HG02885 (cell line): ENCODE measurements around the gene FCHO2.

ENCODE experiments used
- ATAC-seq: cut with Tn5 transposase; IDR thresholded peaks from one replicate; pipeline ENCODE4 v1.9.1; 2021; ENCODE audit warnings: mild to moderate bottlenecking; ENCODE audit not compliant: unreplicated experiment, poor library complexity

Gene FCHO2

DNA sequence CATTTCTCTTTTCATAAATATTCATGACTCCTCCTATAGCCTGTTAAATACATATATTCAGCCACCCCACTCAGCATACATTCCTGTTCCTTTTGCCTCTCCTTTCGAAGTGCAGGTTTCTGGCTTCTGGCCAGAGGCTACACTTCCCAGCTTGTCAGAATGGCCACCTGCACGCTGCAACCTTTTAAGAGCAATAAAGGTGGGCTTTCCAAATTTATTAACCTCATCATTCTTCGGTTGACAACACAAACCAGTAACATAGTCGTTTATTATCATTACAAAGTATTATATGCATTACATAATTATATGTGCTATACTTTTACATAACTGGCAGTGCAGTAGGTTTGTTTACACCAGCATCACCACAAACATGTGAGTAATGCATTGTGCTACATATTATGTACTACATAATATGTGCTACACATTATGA, 148.0 kb downstream of the FCHO2 start:
- no peak for ATAC-seq

DNA sequence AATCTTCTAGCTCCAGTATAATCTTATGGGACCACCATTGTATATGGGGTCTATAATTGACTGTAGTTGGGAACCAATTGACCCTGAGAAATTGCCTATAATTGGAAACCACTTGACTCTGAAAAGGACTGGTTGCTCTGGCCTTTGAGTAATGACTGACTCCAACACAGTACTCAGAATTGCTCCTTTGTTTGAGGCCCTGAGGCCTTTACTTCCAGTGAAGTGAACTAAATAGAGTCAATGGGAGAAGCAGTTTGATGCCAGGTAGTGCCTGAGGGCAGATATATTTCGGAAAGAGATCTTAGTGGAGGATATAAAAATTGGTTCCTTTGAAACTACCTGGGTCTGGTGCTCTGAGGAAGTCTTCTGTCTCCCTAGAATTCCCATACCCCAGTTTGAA, 148.5 kb downstream of the FCHO2 start:
- ATAC-seq, result no peak

DNA sequence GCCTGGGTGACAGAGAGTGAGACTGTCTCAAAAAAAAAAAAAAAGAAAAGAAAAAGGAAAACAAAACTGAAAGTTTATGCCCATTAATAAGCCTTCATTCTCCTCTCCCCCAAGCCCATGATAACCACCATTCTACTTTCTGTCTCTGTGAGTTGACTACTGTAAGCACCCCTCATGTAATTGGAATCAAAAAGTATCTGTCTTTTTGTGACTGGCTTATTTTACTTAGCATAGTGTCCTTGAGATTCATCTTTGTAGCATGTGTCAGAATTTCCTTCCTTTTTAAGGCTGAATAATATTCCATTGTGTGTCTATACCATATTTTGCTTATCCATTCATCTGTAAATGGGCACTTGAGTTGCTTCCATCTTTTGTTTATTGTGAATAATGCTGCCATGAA, 150.5 kb downstream of the FCHO2 start:
- no peak for ATAC-seq

DNA sequence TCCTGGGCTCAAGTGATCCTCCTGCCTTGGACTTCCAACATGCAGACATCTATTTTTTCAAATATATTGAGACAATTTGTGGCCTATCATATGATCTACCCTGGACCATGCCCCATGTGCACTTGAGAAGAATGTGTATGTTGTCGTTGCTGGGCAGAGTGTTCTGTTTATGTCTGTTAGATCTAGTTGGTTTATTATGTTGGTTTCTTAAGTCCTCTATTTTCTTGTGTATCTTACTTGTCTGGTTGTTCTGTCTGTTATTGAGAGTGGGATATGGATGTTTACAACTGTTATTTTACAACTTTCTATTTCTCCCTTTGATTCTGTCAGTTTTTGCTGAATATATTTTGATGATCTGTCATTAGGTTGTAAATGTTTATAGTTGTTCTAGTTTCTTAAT, 154.3 kb downstream of the FCHO2 start:
- ATAC-seq, result no peak

DNA sequence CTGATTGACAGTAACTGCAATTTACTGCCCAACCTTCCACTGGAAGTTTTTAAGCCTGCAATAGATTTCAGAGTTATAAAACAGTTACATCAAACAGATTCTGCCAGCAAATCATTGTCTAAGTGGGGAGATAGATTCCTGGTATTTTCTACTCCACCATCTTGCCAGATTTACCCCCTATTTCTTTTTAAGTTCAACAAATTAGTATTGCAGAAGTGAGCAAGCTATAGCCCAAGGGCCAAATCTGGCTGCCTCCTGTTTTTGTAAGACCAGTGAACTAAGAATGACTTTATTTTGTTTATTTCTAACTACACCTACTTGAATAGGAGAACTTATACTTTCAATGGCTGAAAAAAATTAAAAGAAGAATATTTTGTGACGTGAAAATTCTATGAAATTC, 155.7 kb downstream of the FCHO2 start:
- ATAC-seq, result no peak

DNA sequence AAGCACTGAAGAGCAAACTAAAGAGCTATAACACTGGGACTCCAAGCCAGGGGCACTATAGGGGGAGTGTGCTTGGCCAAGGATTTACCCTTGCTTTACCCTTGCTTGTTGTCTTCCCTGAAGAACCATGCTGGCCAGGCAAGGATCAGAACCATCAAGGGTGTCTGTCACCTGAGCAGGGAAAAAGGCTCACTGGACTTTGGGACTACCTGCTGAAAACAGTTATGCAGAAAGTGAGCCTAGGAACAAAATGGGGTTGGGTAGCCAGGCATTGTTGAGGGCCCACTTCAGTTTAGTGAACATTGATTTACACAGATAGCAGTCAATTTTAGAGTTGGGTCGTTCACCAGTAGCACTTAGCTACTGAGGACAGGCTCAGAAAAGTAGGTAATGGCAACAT, 156.5 kb downstream of the FCHO2 start:
- ATAC-seq, result no peak

DNA sequence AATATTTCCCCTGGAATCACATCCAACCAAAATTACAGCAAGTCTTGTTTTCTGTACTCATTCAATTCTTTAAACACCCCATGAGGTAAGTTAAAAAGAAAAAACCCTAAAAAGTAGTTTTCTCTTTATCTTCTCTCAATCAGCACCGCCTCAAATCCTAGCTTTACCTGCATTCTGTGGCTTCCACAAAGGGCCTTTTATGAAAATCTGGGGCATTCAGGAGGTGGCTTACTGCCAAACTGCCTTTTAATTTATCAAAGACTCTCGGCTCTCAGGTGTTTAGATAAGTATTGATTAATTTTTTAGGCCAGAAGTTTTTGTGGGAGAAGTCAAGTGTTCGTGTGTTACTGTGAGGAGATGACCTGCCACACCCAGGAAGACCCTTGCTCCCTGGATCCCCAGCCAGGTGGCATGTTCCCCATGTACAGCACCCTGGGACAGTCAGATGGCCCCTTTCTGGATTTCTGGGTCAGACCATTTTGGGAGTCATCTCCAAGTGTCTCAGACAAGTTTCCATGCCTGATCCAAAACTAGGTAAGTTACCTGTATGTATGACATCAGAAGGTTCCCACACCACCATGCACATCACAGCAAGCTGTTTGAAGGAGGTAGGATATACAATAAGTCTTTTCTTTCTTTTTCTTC, 158.3 kb downstream of the FCHO2 start:
- ATAC-seq, result no peak

DNA sequence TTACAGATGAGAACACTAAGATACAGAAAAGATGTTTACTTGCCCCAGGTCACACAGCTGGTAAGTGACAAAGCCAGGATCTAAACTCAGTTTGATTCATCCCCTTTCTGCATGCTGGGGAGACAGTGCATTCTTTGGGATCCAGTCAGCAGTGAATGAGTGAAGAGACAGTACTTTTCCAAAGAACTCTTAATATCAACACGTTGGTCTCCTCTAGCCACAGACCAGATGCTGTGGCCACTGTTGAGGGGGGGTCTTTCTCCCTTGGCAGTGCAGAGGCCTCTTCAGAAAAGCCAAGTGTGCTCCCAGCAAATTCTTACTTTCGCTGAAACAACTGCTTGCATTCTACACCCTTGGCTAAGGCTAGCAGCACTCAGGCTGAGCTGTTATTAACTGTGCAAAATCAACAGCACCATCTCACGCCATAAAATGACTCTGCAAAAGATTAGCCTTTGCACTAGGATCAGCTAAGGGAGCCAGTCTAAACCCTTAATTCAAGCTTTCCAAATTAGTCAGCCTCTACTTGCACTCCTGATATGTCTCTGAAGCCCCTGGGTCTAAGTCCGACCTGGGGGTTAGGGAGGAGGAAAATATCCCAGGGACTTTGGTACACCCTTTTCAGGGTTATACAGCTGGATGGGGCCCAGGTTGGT, 159.7 kb downstream of the FCHO2 start:
- no peak for ATAC-seq

DNA sequence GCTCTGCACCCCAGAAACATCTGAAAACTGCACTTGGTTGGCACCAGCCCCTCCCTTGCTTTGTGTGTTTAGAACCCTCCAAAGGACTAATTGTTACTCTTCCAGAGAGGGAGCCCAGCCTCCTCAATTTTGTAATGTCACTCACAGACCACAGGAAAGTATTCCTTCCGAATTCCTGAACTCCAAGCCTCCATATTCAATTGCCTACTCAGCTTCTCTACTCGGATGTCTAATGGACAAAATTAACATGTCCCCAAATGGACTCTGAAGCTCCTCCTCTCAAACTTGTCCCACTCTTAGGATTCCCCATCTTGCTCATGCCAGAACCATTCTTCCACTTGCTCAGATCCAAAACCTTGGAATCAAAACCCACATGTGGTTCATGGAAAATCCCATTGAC, 160.7 kb downstream of the FCHO2 start:
- ATAC-seq, result no peak

DNA sequence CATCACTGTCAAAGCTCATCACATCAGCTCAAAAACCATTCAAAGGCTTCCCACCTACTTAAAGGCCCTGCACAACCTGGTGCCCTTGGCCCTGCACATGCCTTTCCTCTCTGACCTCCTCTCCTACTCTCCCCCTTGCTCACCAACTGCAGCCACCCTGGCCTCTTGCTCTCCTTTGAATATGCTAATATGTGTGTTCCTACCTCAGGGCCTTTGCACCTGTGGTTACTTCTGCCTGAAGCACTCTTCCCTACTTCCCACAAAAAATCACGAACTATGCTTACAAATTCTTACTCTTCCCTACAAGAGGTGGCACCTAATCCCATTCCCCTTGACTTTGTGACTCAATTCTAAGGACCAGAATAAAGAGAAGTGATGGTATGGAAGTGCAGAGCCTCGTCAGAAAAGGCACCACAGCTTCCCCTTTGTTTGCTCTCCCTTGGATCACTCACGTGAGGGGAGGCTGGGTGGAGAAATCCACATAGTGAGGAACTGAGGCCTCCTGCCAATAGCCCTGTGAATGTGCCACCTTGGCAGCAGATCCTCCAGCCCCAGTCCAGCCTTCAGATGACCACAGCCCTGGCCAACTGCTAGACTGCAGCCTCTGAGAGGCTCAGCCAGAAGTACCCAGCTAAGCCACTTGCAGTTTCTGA, 161.4 kb downstream of the FCHO2 start:
- no peak for ATAC-seq

DNA sequence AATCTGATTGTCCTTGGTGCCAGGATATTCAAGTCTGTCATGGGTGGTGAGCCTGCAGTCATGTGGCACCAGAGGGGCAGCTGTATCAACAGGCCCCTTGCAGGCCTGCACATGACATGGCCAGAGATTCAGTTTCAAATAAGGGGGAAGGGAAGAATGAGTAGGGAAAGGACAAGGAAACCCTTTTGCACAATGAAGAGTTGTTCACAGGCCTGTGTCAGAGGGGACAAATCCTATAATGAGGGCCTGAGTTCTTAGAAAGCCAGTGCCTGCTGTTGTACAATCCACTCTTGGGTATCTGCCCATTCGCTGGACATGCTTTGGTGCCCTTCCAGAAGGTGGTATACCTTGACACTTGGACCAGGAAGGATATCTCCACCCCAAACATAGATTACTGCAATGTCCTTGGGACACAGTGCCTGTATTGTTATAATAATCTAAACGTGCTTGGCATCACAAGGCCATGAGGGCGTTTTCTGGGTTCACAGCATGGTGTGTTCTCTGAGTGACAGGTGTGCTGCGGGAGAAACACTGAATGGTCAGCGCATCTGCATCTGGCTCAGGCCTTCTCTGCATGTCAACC, 162.6 kb downstream of the FCHO2 start:
- no peak for ATAC-seq

DNA sequence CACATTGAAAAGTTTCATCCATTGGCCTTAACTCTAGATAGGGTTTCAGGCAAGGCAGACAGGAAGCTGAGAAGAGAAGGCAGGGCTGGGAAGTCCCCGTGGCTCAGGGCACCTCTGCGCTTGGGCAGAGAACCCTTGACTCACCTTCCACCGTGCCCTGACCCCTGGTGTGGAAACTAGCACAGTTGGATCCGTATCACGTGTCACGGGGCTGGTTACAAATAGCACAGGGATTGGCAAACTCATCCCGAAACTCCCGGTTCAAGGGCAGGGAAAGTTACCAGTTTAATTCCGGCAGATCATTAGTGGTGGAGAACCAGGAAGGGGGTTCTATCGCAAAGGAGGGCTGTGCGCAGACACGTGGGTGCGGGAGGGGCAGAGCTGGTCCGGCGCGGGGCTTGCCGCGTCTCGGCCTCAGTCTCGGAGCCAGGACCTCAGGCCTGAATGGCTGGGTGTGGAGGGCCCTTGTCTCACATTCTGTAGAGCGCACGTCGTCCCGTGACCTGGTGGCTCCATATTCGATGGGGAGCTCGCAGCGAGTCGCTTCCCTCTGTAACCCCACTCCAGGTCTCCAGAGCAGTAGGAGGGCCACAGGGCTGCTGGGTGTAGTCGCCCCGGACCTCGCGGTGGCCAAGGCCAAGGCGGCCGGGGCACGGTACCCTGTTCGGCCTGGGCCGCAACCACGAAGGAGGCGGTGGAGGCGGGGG, 163.8 kb downstream of the FCHO2 start:
- ATAC-seq, result no peak

DNA sequence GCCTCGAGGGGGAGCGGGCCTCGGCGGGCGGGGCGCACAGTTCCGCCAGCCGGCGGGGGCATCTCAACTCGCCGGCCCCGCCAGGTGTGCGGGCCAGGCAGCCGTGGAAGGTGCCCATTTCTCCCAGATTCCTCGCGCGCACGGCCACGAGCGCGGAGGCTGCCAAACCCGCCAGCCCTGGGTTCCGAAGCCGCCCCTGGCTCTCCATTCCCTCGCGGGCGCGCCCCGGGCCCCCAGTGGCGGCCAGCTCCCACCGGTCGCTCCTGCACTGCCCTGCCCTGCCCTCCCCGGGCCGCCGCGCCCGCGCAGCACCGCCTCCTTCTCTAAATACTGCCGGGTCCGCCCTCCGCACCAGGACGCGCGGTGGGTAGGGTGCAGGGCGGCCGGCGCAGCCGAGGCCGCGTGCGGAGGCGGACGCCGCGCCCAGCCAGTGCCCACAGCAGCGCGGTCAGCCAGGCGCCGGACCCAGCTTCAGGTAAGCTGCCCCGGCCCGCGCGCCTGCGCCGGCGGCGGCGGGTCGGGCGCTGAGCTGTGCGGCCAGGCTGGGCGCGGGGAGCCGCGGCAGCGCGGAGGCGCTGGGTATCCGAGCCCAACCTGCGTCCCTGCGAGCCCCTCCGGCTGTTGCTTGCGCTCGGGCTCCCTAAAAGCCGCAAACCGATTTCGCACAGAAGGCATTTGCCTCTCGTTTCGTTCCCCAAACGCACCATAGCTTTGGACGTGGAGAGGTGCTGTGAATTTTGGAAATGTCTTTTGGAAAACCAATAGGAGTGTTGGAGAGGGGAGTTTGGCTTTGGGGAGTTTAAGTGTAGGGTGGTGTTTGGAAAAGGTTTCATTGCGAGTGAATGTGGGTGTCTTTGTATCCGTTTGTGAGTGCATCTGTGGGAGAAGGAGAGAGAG, 164.6 kb downstream of the FCHO2 start, which contains the start of gene TMEM171:
TMEM171 (plus strand) TSS at position 354 of the 897 bp plus-strand sequence. CDS start 2,799 bp downstream, outside the sequence.
- ATAC-seq, result no peak

DNA sequence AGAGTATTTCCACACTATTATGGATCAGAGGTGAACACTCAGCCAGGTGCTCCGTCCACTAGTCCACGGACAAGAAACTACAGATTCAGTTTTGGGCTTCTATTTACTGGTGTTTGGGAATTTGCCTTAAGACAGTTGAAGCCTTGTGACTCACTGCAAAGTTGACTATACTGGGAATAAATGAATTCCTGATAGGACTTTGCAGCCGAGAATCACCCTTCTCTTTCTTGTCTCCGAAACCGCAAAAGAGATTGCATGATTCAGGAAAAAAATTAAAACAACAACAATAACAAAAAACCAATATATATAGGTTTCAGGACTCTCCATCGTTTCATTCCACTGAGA, 165.2 kb downstream of the FCHO2 start:
- no peak for ATAC-seq

DNA sequence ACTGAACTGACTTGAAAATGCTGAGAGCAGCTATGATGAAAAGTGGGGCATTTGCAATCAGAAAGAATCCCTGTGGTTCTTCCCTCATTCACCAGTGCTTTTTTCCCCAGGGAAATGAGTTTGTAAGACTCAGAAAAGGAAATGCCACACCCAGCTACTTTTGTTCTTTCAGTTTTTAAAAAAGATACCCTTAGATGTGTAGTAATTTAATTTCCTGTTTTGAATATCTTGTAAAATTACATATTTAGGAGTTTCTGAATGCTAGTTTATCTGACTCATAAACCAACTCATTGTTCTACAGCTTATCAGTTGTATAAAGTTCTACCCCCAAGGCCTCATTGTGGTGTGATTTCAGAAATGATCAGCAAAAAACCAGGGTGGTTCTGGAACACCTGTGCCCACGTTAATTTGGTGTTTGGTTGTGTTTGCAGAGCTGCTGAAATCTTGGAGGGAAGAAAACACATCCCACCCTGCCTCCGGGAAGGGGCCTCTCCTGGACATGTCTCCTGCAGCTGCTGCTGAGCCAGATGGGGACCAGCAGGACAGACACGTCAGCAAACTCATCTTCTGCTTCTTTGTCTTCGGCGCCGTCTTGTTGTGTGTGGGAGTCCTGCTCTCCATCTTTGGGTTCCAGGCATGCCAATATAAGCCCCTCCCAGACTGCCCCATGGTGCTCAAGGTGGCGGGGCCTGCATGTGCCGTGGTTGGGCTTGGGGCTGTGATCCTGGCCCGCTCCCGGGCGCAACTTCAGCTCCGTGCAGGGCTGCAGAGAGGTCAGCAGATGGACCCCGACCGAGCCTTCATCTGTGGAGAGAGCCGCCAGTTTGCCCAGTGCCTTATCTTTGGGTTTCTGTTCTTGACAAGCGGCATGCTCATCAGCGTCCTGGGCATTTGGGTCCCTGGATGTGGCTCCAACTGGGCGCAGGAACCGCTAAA, 167.3 kb downstream of the FCHO2 start:
- ATAC-seq, result no peak

DNA sequence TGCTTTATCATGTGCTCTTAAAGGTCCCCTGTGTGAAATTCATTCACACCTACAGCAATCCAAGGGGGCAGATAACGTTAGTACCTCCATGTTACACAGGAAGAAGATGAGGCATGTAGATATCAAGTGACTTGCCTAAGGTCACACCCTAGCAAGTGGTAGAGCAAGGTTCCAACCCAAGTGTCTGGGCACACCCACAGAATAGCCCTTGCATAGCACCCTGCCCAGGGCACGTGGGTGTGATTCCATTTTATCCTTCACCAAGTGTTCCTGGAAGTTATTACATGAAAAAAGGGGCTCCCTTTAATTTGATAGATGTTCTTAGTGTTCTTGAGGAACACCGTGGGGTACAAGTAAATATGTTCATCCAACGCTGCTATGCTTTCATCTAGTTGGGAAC, 169.4 kb downstream of the FCHO2 start:
- ATAC-seq, result no peak

DNA sequence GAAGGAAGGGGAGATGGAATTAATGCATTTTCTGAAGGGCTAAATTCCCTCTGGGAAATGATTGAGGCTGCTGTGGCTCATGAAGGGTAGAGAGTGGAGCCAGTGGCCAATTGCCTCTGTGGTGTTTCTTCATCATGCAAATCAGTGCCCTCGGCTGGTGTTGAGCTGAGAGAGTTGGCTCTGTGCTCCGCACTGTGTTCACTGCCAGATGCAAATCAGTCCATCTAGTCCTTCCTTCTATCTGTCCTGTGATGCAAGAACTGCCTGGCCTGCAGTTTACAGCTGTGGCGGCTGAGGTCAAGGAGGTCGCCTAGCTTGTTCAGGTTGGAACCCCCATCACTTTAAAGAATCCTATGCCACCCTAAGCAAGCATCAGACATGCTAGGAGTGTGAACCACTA, 170.5 kb downstream of the FCHO2 start:
- ATAC-seq, result no peak

DNA sequence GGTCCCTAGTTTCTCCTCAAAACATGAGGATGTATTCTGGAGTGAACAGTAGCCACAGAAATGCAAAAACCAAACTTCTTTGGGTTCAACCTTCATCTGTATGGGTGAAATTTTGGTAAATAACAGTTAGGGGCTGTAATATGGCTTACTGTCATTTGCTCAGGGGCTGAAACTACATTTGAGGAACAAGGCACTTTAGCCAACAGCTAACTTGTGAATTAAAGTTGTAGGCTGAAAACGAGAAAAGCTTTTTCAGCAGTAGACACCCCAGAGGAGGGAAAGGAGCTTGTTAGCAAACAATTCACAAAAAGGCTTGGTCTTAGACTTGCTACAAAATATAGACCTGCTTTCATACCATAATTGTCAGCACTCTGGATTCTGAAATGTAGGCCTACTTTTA, 171.1 kb downstream of the FCHO2 start:
- no peak for ATAC-seq

DNA sequence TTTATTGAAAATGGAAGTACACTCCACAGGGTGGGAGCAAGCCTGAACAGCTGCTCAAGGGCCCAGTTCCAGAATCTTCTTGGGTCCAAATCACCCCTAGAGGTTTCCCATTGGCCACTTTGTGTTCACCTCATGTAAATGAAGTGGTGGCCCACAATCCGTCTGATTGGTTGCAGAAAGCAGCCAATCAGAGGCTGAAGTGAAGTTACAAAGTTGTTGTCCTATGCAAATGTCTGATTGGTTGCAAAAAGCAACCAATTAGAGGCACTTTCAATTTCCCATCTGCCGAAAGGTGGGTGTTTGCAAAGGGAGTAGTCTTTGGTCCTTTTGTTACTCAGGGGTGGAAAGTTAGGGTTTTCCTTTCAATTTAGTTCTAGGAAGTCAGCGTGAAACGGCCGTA, 173.3 kb downstream of the FCHO2 start:
- no peak for ATAC-seq
